RKO (cell line): ENCODE results near the gene NCKAP5L.
A peak's percentile ranks its signal among the peaks of the same experiment; 100 is the strongest.
"Not testable (repeated sequence)": the region's sequence is repeated elsewhere in the genome, so short reads cannot be mapped to it uniquely, and the experiment has no call there.

Experiments
- DNase-seq: peaks from one replicate; pipeline ENCODE4 v3.0.0-alpha.2; 2016; ENCODE audit warnings: low spot score

Gene NCKAP5L

GRCh38 chr12:49828133-49829091 is at the start of gene NCKAP5L:
TSS of gene NCKAP5L (minus strand) at chr12:49828413. CDS start at chr12:49804044, 24,369 bp downstream.
- peak; percentile 97 for DNase-seq

- DNase-seq: no peak
Measured at GRCh38 chr12:49877066-49877465, 48.9 kb upstream of the NCKAP5L start.

GRCh38 chr12:49876070-49876469 is 47.9 kb upstream of the NCKAP5L start:
- no peak for DNase-seq

- DNase-seq: no peak
Measured at GRCh38 chr12:49875115-49875720, 47.0 kb upstream of the NCKAP5L start.

- DNase-seq: no peak
Measured at GRCh38 chr12:49874142-49874897, 46.1 kb upstream of the NCKAP5L start.

GRCh38 chr12:49873361-49873934 is 45.2 kb upstream of the NCKAP5L start:
- DNase-seq: no peak

- DNase-seq: no peak
Measured at GRCh38 chr12:49872781-49873181, 44.6 kb upstream of the NCKAP5L start.

GRCh38 chr12:49872381-49872780 is 44.2 kb upstream of the NCKAP5L start:
- no peak for DNase-seq

GRCh38 chr12:49871811-49872251 is 43.6 kb upstream of the NCKAP5L start:
- DNase-seq: not testable (repeated sequence)

GRCh38 chr12:49871263-49871561 is 43.0 kb upstream of the NCKAP5L start:
- DNase-seq: no peak

- no peak for DNase-seq
Measured at GRCh38 chr12:49870501-49871262, 42.5 kb upstream of the NCKAP5L start.

- no peak for DNase-seq
Measured at GRCh38 chr12:49869816-49870500, 41.7 kb upstream of the NCKAP5L start.

GRCh38 chr12:49868952-49869815 is 41.0 kb upstream of the NCKAP5L start:
- DNase-seq: no peak

GRCh38 chr12:49868449-49868848 is 40.2 kb upstream of the NCKAP5L start:
- DNase-seq: no peak

- DNase-seq: no peak
Measured at GRCh38 chr12:49867570-49868341, 39.5 kb upstream of the NCKAP5L start.

- peak; percentile 55 for DNase-seq
Measured at GRCh38 chr12:49866859-49867569, 38.8 kb upstream of the NCKAP5L start.

- DNase-seq: no peak
Measured at GRCh38 chr12:49865782-49866135, 37.5 kb upstream of the NCKAP5L start.

GRCh38 chr12:49865109-49865781 is 37.0 kb upstream of the NCKAP5L start:
- DNase-seq: no peak
